UCSD-AML1 (cell line): ENCODE results near the gene MAGI2.

Source experiments
- DNase-seq: peaks from one replicate; lab custom pipeline; 2025; ENCODE audit not compliant: unreplicated experiment; lab: John Stamatoyannopoulos, UW

The MAGI2 gene

GRCh38 chr7:78213402-78213801, 1240.1 kb downstream of the MAGI2 start:
- no peak for DNase-seq

DNA sequence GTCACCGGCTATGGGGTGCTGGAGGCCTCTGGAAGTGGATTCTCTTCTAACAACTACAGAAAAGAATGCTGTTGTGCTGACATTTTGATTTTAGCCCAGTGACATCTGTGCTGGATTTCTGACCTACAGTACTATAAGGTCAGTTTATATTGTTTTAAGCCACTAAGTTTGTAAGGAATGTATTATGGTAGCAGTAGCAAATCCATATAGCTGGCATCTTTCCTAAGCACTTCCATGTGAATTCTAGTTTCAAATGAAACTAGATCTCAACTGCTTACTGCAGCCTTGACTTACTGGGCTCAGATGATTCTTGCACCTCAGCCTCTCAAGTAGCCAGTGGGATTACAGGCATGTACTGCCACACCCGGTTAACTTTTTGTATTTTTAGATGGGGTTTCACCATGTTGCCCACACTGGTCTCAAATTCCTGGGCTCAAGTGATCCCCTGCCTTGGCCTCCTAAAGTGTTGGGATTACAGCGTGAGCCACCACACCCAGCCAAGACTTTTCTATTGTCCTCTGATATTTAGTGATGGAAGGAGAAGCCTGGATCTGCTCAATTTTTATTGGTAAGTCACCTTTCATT, 1240.9 kb downstream of the MAGI2 start:
- no peak for DNase-seq

- DNase-seq, result no peak
Observed at GRCh38 chr7:78207269-78207668, 1246.2 kb downstream of the MAGI2 start.

DNA sequence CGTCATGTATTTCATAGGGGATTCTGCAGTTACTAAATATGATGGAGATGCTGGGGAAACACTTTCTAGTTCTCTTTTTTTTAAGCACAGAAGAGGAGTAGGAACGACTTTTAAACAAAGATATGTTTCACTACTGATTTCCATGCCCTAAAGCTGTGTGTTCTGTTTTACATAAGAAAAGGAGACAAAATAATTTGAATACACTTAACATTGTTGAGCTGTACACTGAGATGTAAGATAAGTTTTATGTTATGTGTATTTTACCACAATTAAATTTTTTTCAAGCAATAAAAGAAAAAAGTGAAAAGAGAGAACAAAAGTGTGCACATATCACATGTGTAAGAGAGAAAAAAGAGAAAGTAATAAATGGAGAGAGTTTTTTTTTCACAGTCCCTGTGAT, 1246.7 kb downstream of the MAGI2 start:
- DNase-seq, result no peak

- no peak for DNase-seq
Observed at GRCh38 chr7:78203042-78203720, 1250.3 kb downstream of the MAGI2 start.

- no peak for DNase-seq
Observed at GRCh38 chr7:78198756-78199155, 1254.7 kb downstream of the MAGI2 start.

GRCh38 chr7:78197447-78197846, 1256.0 kb downstream of the MAGI2 start:
- no peak for DNase-seq

- DNase-seq, result no peak
Observed at GRCh38 chr7:78195281-78195680, 1258.2 kb downstream of the MAGI2 start.

GRCh38 chr7:78194611-78195010, 1258.9 kb downstream of the MAGI2 start:
- DNase-seq, result no peak

DNA sequence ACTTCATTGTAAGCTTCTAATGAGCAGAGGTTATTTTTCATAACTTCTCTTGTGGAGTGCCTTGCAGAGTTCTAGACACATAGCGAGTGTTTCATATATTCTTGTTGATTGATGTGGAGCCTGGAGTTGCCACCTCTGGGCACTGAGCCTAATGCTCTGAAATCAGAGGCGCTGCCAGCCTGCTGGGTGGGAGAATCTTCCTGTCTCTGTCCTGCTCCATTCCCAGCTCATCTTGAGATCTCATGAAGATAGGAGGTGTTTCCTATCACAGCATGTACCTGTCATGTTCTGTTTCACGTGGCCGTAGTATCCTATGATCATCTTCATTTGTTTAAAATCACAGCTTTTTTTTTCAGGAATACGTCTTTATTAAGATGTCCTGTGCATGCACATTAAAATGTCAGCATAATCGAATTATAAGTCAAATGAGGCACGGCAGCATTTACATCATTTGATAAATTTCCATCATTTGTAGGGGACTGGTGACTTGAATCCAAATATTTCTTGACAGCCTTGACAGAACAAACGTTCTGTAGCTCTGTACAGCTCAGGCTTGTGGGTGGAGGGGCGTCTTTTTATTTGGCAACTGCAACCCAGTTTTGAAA, 1261.9 kb downstream of the MAGI2 start:
- no peak for DNase-seq

- DNase-seq, result no peak
Observed at GRCh38 chr7:78189762-78190161, 1263.7 kb downstream of the MAGI2 start.

- DNase-seq, result no peak
Observed at GRCh38 chr7:78185149-78185745, 1268.2 kb downstream of the MAGI2 start.

- no peak for DNase-seq
Observed at GRCh38 chr7:78184299-78184698, 1269.2 kb downstream of the MAGI2 start.

GRCh38 chr7:78179827-78180477, 1273.5 kb downstream of the MAGI2 start:
- no peak for DNase-seq

- no peak for DNase-seq
Observed at GRCh38 chr7:78179211-78179610, 1274.3 kb downstream of the MAGI2 start.

DNA sequence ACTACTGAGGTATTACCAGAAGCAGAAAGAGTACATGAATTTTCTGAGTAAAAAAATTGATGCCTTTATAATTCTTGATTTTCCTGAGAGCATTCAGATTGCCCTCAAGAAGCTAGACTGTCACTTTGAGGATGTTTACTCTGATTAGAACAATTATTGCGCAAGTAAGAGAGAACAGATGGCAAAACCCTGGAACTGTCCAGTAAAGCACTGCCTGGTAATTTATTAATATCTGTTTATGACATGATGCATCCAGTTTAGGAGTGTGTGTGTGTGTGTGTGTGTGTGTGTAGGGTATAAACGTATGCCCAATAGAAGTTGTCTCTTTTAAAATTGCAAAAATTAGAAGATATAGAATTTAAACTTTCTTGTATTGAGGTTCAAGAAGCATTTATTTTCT, 1275.1 kb downstream of the MAGI2 start:
- DNase-seq, result no peak

DNA sequence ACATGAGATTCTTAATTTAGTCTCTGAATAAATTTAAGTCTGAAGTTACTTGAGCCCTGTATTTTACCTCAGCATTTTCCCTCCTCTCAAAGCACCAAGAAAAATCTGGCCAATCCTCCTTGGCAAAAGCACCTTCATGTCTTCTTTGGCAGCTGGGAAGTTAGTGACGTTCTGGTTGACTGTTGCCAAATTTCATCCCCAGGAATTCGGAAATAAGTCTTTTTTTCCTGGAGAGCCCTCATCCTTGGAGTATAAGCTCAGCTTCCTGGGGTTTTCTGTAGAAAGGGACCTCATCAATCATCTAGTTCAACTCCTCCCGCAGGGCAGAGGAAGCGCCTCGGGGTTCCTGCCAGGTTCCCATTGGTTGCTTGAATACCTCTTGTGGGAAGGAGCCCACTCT, 1277.3 kb downstream of the MAGI2 start:
- DNase-seq, result no peak

- no peak for DNase-seq
Observed at GRCh38 chr7:78175330-78176100, 1278.0 kb downstream of the MAGI2 start.

- DNase-seq, result no peak
Observed at GRCh38 chr7:78173666-78174065, 1279.8 kb downstream of the MAGI2 start.

DNA sequence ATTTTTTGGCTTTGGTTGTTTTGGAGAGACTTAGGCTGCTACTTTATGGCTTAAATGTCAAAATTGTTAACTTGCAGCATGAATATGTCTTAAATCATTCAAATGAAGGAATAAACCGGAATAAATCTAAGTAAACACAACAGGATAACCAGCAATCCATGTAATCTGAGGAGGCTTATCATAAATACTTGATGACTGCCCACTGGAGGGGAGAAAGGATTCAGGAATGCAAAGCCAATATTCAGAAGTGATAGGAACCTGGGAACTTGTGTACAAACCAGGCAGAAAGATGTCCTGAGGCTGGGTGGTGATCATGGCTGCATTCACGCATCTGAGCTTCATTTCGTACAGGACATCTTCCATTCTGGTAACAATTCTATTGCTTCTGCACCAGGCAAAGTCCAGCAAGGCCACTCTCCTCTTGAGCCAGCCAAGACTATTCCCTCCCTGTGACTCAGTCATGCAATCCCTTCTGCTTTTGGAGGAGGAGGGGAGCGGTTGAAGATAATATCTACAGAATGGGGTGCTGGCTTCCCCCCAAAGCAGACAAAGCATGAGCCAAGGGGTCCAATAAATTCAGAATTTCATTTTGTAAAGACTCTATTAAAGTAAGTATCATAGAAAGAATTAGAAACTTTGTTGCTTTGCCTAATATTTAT, 1280.4 kb downstream of the MAGI2 start:
- DNase-seq, result no peak
